ENCODE results near the gene LRRTM3.

The LRRTM3 gene

GRCh38 chr10:67004690-67005089 lies 78.9 kb downstream of the LRRTM3 start:
- H3K27ac ChIP-seq = no peak overlapping the region
- H3K36me3 ChIP-seq = no peaks in the 10 kb centered on the region
- TF ChIP-seq CTCF (IDR thresholded peaks at IDR 0.05; ENCODE audit: low read depth, low read length) = no peak
- no peaks in the 10 kb centered on the region for H3K27me3 ChIP-seq (ENCODE audit: insufficient read depth, low read depth, severe bottlenecking)
- no peak overlapping the region for H3K4me3 ChIP-seq (ENCODE audit: low read depth, low read length)
- no peaks in the 10 kb centered on the region for H3K9me3 ChIP-seq (ENCODE audit: severe bottlenecking)
- no peak for DNase-seq

GRCh38 chr10:67005981-67006380 lies 80.1 kb downstream of the LRRTM3 start:
- TF ChIP-seq CTCF (IDR thresholded peaks at IDR 0.05; ENCODE audit: low read depth, low read length) = no peak
- H3K36me3 ChIP-seq = no peaks in the 10 kb centered on the region
- no peaks in the 10 kb centered on the region for H3K27me3 ChIP-seq (ENCODE audit: insufficient read depth, low read depth, severe bottlenecking)

GRCh38 chr10:67011480-67011879 lies 85.6 kb downstream of the LRRTM3 start:
- H3K27me3 ChIP-seq (ENCODE audit: insufficient read depth, low read depth, severe bottlenecking) = no peaks in the 10 kb centered on the region
- DNase-seq = no peak
- no peak overlapping the region for H3K27ac ChIP-seq
- no peaks in the 10 kb centered on the region for H3K9me3 ChIP-seq (ENCODE audit: severe bottlenecking)
- no peak overlapping the region for H3K4me3 ChIP-seq (ENCODE audit: low read depth, low read length)
- no peaks in the 10 kb centered on the region for H3K36me3 ChIP-seq
- no peak for TF ChIP-seq CTCF (IDR thresholded peaks at IDR 0.05; ENCODE audit: low read depth, low read length)

More at GRCh38 chr10:67005981-67006380, 80.1 kb downstream of the LRRTM3 start:
- no peak for DNase-seq
- H3K4me3 ChIP-seq (ENCODE audit: low read depth, low read length) = no peak overlapping the region
- no peak overlapping the region for H3K27ac ChIP-seq
- no peaks in the 10 kb centered on the region for H3K9me3 ChIP-seq (ENCODE audit: severe bottlenecking)

- TF ChIP-seq CTCF (IDR thresholded peaks at IDR 0.05; ENCODE audit: low read depth, low read length) = no peak
- DNase-seq = no peak
- no peaks in the 10 kb centered on the region for H3K9me3 ChIP-seq (ENCODE audit: severe bottlenecking)
- H3K27ac ChIP-seq = no peak overlapping the region
- H3K27me3 ChIP-seq (ENCODE audit: insufficient read depth, low read depth, severe bottlenecking) = no peaks in the 10 kb centered on the region
- no peaks in the 10 kb centered on the region for H3K36me3 ChIP-seq
- H3K4me3 ChIP-seq (ENCODE audit: low read depth, low read length) = no peak overlapping the region
Measured at GRCh38 chr10:67011981-67012380, 86.1 kb downstream of the LRRTM3 start.

GRCh38 chr10:67015225-67015624 lies 89.4 kb downstream of the LRRTM3 start:
- DNase-seq = no peak
- Histone ChIP-seq H3K4me3 (ENCODE audit: low read depth, low read length) (no peak overlapping the region), H3K27ac (no peak overlapping the region), H3K27me3 (ENCODE audit: insufficient read depth, low read depth, severe bottlenecking) (no peaks in the 10 kb centered on the region), H3K36me3 (no peaks in the 10 kb centered on the region), H3K9me3 (ENCODE audit: severe bottlenecking) (no peaks in the 10 kb centered on the region)
- TF ChIP-seq CTCF (IDR thresholded peaks at IDR 0.05; ENCODE audit: low read depth, low read length) = no peak

GRCh38 chr10:67017218-67017617 lies 91.4 kb downstream of the LRRTM3 start:
- Histone ChIP-seq H3K9me3 (ENCODE audit: severe bottlenecking) (no peaks in the 10 kb centered on the region), H3K27me3 (ENCODE audit: insufficient read depth, low read depth, severe bottlenecking) (no peaks in the 10 kb centered on the region), H3K4me3 (ENCODE audit: low read depth, low read length) (no peak overlapping the region), H3K27ac (no peak overlapping the region), H3K36me3 (no peaks in the 10 kb centered on the region)
- no peak for TF ChIP-seq CTCF (IDR thresholded peaks at IDR 0.05; ENCODE audit: low read depth, low read length)
- no peak for DNase-seq
